HEK293 (cell line): ENCODE data around the gene GLTPD2.
A peak's percentile ranks its signal among the peaks of the same experiment; 100 is the strongest.

Experiments used
- GLIS1 ChIP-seq: fragments of 450-650 bp; formaldehyde crosslinking; IDR thresholded peaks from 2 replicates; pipeline ENCODE4 v1.5.1; 2016; ENCODE audit warnings: missing biosample characterization, missing genetic modification characterization
- HOXC10 ChIP-seq: sonication (generic); formaldehyde crosslinking; IDR thresholded peaks from 2 replicates; pipeline ENCODE4 v1.8.1; 2023; ENCODE audit warnings: mild to moderate bottlenecking, missing genetic modification reagents
- HOXD13 ChIP-seq: sonication (generic); formaldehyde crosslinking; IDR thresholded peaks from 2 replicates; pipeline ENCODE4 v1.8.0; 2022; ENCODE audit warnings: missing genetic modification reagents, borderline replicate concordance
- KLF1 ChIP-seq: fragments of 450-650 bp; formaldehyde crosslinking; IDR thresholded peaks from 2 replicates; pipeline ENCODE4 v1.5.1; 2016; ENCODE audit warnings: missing biosample characterization, missing genetic modification characterization
- KLF10 ChIP-seq: fragments of 450-650 bp; IDR thresholded peaks from 2 replicates; pipeline ENCODE4 v1.5.1; 2018; ENCODE audit warnings: missing biosample characterization, mild to moderate bottlenecking, missing genetic modification characterization
- MEIS1 ChIP-seq: sonication (generic); formaldehyde crosslinking; IDR thresholded peaks from 2 replicates; pipeline ENCODE4 v1.8.1; 2022; ENCODE audit warnings: missing genetic modification reagents, mild to moderate bottlenecking, borderline replicate concordance
- MYNN ChIP-seq: fragments of 450-650 bp; formaldehyde crosslinking; IDR thresholded peaks from 2 replicates; pipeline ENCODE4 v1.5.1; 2016; ENCODE audit warnings: missing biosample characterization, missing genetic modification characterization, borderline replicate concordance
- PATZ1 ChIP-seq: fragments of 450-650 bp; formaldehyde crosslinking; IDR thresholded peaks from 2 replicates; pipeline ENCODE4 v1.5.1; 2016; ENCODE audit warnings: missing biosample characterization, missing genetic modification characterization
- SCRT2 ChIP-seq: fragments of 450-650 bp; formaldehyde crosslinking; IDR thresholded peaks from 2 replicates; pipeline ENCODE4 v1.5.1; 2016; ENCODE audit warnings: missing biosample characterization, missing genetic modification characterization
- SP3 ChIP-seq: fragments of 450-650 bp; formaldehyde crosslinking; IDR thresholded peaks from 2 replicates; pipeline ENCODE4 v1.5.1; 2016; ENCODE audit warnings: missing biosample characterization, missing genetic modification characterization
- TCF7L2 ChIP-seq: IDR thresholded peaks from 2 replicates; pipeline ENCODE4 v1.6.1; 2011; ENCODE audit warnings: low read depth, mild to moderate bottlenecking, inconsistent platforms, low read length, moderate library complexity, borderline replicate concordance
- YY1 ChIP-seq: fragments of 450-650 bp; formaldehyde crosslinking; IDR thresholded peaks from 2 replicates; pipeline ENCODE4 v1.5.1; 2018; ENCODE audit warnings: missing biosample characterization, missing genetic modification characterization
- ZBTB44 ChIP-seq: fragments of 450-650 bp; IDR thresholded peaks from 2 replicates; pipeline ENCODE4 v1.5.1; 2018; ENCODE audit warnings: missing biosample characterization, mild to moderate bottlenecking, missing genetic modification characterization
- ZBTB7A ChIP-seq: fragments of 450-650 bp; formaldehyde crosslinking; IDR thresholded peaks from 2 replicates; pipeline ENCODE4 v1.5.1; 2016; ENCODE audit warnings: low read depth, missing biosample characterization, missing genetic modification characterization
- ZNF132 ChIP-seq: fragments of 450-650 bp; formaldehyde crosslinking; IDR thresholded peaks from 2 replicates; pipeline ENCODE4 v1.5.1; 2017; ENCODE audit warnings: missing biosample characterization, missing genetic modification characterization, borderline replicate concordance
- ZNF133 ChIP-seq: fragments of 450-650 bp; formaldehyde crosslinking; IDR thresholded peaks from 2 replicates; pipeline ENCODE4 v1.5.1; 2016; ENCODE audit warnings: missing biosample characterization, missing genetic modification characterization
- ZNF155 ChIP-seq: fragments of 450-650 bp; formaldehyde crosslinking; IDR thresholded peaks from 2 replicates; pipeline ENCODE4 v1.5.1; 2016; ENCODE audit warnings: missing biosample characterization, missing genetic modification characterization
- ZNF184 ChIP-seq: fragments of 450-650 bp; IDR thresholded peaks from 2 replicates; pipeline ENCODE4 v1.5.1; 2018; ENCODE audit warnings: missing biosample characterization, mild to moderate bottlenecking, missing genetic modification characterization
- ZNF223 ChIP-seq: fragments of 450-650 bp; formaldehyde crosslinking; IDR thresholded peaks from 2 replicates; pipeline ENCODE4 v1.5.1; 2016; ENCODE audit warnings: missing biosample characterization, missing genetic modification characterization
- ZNF416 ChIP-seq: fragments of 450-650 bp; formaldehyde crosslinking; IDR thresholded peaks from 2 replicates; pipeline ENCODE4 v1.5.1; 2016; ENCODE audit warnings: missing biosample characterization, missing genetic modification characterization
- ZNF544 ChIP-seq: fragments of 450-650 bp; formaldehyde crosslinking; IDR thresholded peaks from 2 replicates; pipeline ENCODE4 v1.5.0; 2017; ENCODE audit warnings: missing biosample characterization, missing genetic modification characterization
- ZNF561 ChIP-seq: fragments of 450-650 bp; IDR thresholded peaks from 2 replicates; pipeline ENCODE4 v1.5.1; 2018; ENCODE audit warnings: missing biosample characterization, missing genetic modification characterization, borderline replicate concordance
- ZNF580 ChIP-seq: fragments of 450-650 bp; formaldehyde crosslinking; IDR thresholded peaks from 2 replicates; pipeline ENCODE4 v1.5.1; 2016; ENCODE audit warnings: missing biosample characterization, missing genetic modification characterization
- ZNF596 ChIP-seq: fragments of 450-650 bp; IDR thresholded peaks from 2 replicates; pipeline ENCODE4 v1.5.0; 2018; ENCODE audit warnings: missing biosample characterization, mild to moderate bottlenecking, missing genetic modification characterization, moderate library complexity
- ZNF621 ChIP-seq: fragments of 450-650 bp; formaldehyde crosslinking; IDR thresholded peaks from 2 replicates; pipeline ENCODE4 v1.5.1; 2017; ENCODE audit warnings: missing biosample characterization, missing genetic modification characterization
- ZNF658 ChIP-seq: fragments of 450-650 bp; formaldehyde crosslinking; IDR thresholded peaks from 2 replicates; pipeline ENCODE4; 2016; ENCODE audit warnings: missing biosample characterization, missing genetic modification characterization
- ZNF660 ChIP-seq: fragments of 450-650 bp; IDR thresholded peaks from 2 replicates; pipeline ENCODE4 v1.5.1; 2018; ENCODE audit warnings: missing biosample characterization, mild to moderate bottlenecking, missing genetic modification characterization
- ZNF707 ChIP-seq: fragments of 450-650 bp; formaldehyde crosslinking; IDR thresholded peaks from 2 replicates; pipeline ENCODE4 v1.5.1; 2016; ENCODE audit warnings: missing biosample characterization, missing genetic modification characterization
- ZNF785 ChIP-seq: fragments of 450-650 bp; formaldehyde crosslinking; IDR thresholded peaks from 2 replicates; pipeline ENCODE4 v1.5.1; 2016; ENCODE audit warnings: missing biosample characterization, missing genetic modification characterization
- ZNF830 ChIP-seq: fragments of 450-650 bp; IDR thresholded peaks from 2 replicates; pipeline ENCODE4 v1.5.0; 2018; ENCODE audit warnings: missing biosample characterization, missing genetic modification characterization, low read depth, mild to moderate bottlenecking, moderate library complexity
- ZSCAN30 ChIP-seq: fragments of 450-650 bp; IDR thresholded peaks from 2 replicates; pipeline ENCODE4 v1.5.1; 2018; ENCODE audit warnings: missing biosample characterization, mild to moderate bottlenecking, missing genetic modification characterization, moderate library complexity
- TF ChIP-seq, protein P1 (sequence below): fragments of 450-650 bp; formaldehyde crosslinking; IDR thresholded peaks from 2 replicates; pipeline ENCODE4 v1.5.1; 2017; ENCODE audit warnings: missing biosample characterization, missing genetic modification characterization
- TF ChIP-seq, protein P2 (sequence below): fragments of 450-650 bp; formaldehyde crosslinking; IDR thresholded peaks from 2 replicates; pipeline ENCODE4 v1.5.1; 2017; ENCODE audit warnings: missing biosample characterization, missing genetic modification characterization

GLTPD2 gene

GRCh38 chr17:4833178-4833940 is 44.6 kb downstream of the GLTPD2 start, which contains the start of gene MINK1 (continued):
- no peak for TF ChIP-seq ZNF184 (tag by site-specific recombination)
- TF ChIP-seq ZNF580 (tag by site-specific recombination) = no peak
- TF ChIP-seq, protein P1, sequence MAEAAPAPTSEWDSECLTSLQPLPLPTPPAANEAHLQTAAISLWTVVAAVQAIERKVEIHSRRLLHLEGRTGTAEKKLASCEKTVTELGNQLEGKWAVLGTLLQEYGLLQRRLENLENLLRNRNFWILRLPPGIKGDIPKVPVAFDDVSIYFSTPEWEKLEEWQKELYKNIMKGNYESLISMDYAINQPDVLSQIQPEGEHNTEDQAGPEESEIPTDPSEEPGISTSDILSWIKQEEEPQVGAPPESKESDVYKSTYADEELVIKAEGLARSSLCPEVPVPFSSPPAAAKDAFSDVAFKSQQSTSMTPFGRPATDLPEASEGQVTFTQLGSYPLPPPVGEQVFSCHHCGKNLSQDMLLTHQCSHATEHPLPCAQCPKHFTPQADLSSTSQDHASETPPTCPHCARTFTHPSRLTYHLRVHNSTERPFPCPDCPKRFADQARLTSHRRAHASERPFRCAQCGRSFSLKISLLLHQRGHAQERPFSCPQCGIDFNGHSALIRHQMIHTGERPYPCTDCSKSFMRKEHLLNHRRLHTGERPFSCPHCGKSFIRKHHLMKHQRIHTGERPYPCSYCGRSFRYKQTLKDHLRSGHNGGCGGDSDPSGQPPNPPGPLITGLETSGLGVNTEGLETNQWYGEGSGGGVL = peak; percentile 87
- no peak for TF ChIP-seq ZNF132 (tag by site-specific recombination)
- TF ChIP-seq ZSCAN30 = peak; percentile 57; the same call in 1 of the 2 replicates
- no peak; the same call in 1 of the 2 replicates for TF ChIP-seq ZNF223
- no peak for TF ChIP-seq ZNF133 (tag by site-specific recombination)
- peak; percentile 89 for TF ChIP-seq PATZ1
- TF ChIP-seq ZNF561 (tag by site-specific recombination) = peak; percentile 85
- TF ChIP-seq ZNF544 (tag by site-specific recombination) = no peak
- no peak for TF ChIP-seq ZNF596
- no peak for TF ChIP-seq ZNF707 (tag by site-specific recombination)
- no peak for TF ChIP-seq ZNF830
- no peak for TF ChIP-seq TCF7L2
- no peak for TF ChIP-seq ZNF660 (tag by site-specific recombination)
- TF ChIP-seq ZBTB44 = no peak
- peak; percentile 19; the same call in 1 of the 2 replicates for TF ChIP-seq ZBTB7A
- no peak for TF ChIP-seq ZNF658 (tag by site-specific recombination)
- no peak for TF ChIP-seq ZNF785 (tag by site-specific recombination)
- TF ChIP-seq ZNF416 (tag by site-specific recombination) = no peak
- TF ChIP-seq, protein P2, sequence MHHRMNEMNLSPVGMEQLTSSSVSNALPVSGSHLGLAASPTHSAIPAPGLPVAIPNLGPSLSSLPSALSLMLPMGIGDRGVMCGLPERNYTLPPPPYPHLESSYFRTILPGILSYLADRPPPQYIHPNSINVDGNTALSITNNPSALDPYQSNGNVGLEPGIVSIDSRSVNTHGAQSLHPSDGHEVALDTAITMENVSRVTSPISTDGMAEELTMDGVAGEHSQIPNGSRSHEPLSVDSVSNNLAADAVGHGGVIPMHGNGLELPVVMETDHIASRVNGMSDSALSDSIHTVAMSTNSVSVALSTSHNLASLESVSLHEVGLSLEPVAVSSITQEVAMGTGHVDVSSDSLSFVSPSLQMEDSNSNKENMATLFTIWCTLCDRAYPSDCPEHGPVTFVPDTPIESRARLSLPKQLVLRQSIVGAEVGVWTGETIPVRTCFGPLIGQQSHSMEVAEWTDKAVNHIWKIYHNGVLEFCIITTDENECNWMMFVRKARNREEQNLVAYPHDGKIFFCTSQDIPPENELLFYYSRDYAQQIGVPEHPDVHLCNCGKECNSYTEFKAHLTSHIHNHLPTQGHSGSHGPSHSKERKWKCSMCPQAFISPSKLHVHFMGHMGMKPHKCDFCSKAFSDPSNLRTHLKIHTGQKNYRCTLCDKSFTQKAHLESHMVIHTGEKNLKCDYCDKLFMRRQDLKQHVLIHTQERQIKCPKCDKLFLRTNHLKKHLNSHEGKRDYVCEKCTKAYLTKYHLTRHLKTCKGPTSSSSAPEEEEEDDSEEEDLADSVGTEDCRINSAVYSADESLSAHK (tag by site-specific recombination) = no peak
- peak; percentile 66; the same call in 1 of the 2 replicates for TF ChIP-seq YY1 (tag by site-specific recombination)
- TF ChIP-seq ZNF155 (tag by site-specific recombination) = no peak
- TF ChIP-seq KLF1 (tag by site-specific recombination) = peak; percentile 83; the same call in 1 of the 2 replicates
- no peak for TF ChIP-seq HOXC10 (CRISPR knock-in tag)
- no peak for TF ChIP-seq SCRT2 (tag by site-specific recombination)
- peak; percentile 83 for TF ChIP-seq GLIS1 (tag by site-specific recombination)
- TF ChIP-seq HOXD13 (CRISPR knock-in tag) = no peak
- TF ChIP-seq KLF10 (tag by site-specific recombination) = peak; percentile 85; the same call in 1 of the 2 replicates
- no peak for TF ChIP-seq MEIS1
- peak; percentile 60; the same call in 1 of the 2 replicates for TF ChIP-seq SP3
- TF ChIP-seq ZNF621 (tag by site-specific recombination) = no peak
- TF ChIP-seq MYNN (tag by site-specific recombination) = no peak
- TF ChIP-seq, all 188 proteins: peak for 47
